ENCODE measurements around the gene NDE1.

DNA sequence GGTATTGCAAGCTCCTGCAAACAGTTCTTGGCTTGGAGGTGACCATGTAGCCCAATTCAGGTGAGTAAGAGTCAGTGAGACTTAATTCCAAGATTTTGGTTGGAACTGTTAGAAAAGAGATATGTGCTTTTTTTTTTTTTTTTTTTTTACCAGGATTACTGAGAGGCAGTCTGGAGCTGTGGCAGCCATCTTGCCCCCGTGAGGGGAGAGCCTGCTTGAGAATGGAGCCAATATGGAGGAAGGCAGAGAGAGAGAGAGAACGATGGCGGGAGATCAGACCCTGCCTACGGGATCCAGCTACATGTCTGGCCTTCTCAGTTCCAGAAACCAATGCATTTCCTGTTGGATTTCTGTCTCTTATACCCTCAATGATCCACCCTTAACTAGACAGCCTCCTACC lies 109.0 kb downstream of the NDE1 start:
- TF ChIP-seq POLR2AphosphoS5 (IDR thresholded peaks at IDR 0.05; ENCODE audit: low read depth, low read length): no peak
- TF ChIP-seq POLR2A (IDR thresholded peaks at IDR 0.05; ENCODE audit: low read depth, low read length): no peak
- TF ChIP-seq TAF1 (IDR thresholded peaks at IDR 0.05; ENCODE audit: borderline replicate concordance, low read depth, low read length): no peak

Measured in GM12892 (cell line).